ENCODE measurements around the gene TTC17. TPM values are rescaled to one million over a fixed set of nuclear protein-coding genes. Genes with fewer than 3 reads are reported as not detected.

TTC17 gene
- total RNA-seq, 2 donors from 2014 or later: 103 to 122 TPM

- Mint-ChIP-seq H3K27ac (no peak overlapping the region), H3K4me1 (peaks cover 4% of the 10 kb centered on the region), H3K27me3 (ENCODE audit: insufficient read depth) (peaks cover 67% of the 10 kb centered on the region), H3K36me3 (ENCODE audit: low read depth) (no peaks in the 10 kb centered on the region), H3K4me3 (no peak overlapping the region), H3K9me3 (peaks cover 5% of the 10 kb centered on the region)
- Histone ChIP-seq H3K4me3 (ENCODE audit: low read length) (no peak overlapping the region), H3K36me3 (ENCODE audit: control insufficient read depth, insufficient read depth, low read length) (no peaks in the 10 kb centered on the region), H3K9me3 (ENCODE audit: control insufficient read depth, low read length) (no peaks in the 10 kb centered on the region), H3K27ac (ENCODE audit: low read depth, low read length) (peak overlapping the region; percentile 93), H3K4me1 (ENCODE audit: control insufficient read depth, insufficient read depth, low read length) (no peaks in the 10 kb centered on the region), H3K27me3 (ENCODE audit: control insufficient read depth, insufficient read depth, low read length, poor library complexity, severe bottlenecking) (peaks cover 28% of the 10 kb centered on the region), H3K9ac (ENCODE audit: extremely low read depth, low read length, poor library complexity, severe bottlenecking) (no peak overlapping the region)
- 87 to 94% methylated on average over 6 to 7 of the region's 7 CpGs for WGBS, 2 experiments (ENCODE audit: insufficient coverage in 1 of 2, insufficient read length in 1 of 2)
- DNase-seq: no peak
- no peak for TF ChIP-seq CTCF (conservative IDR thresholded peaks at IDR 0.05)
Observed at GRCh38 chr11:43542750-43543712, 184.3 kb downstream of the TTC17 start.

Other genes with a start within 250 kb of the TTC17 start
- gene API5, start 46.9 kb upstream of the TTC17 start, total RNA-seq: 100 to 1,000 TPM; 149 to 166 TPM